HG02610 (cell line): ENCODE measurements around the gene SLC37A3.
"Not testable (repeated sequence)": the region's sequence is repeated elsewhere in the genome, so short reads cannot be mapped to it uniquely, and the experiment has no call there.

ENCODE experiments used
- ATAC-seq: cut with Tn5 transposase; IDR thresholded peaks from one replicate; pipeline ENCODE4 v1.9.1; 2021; ENCODE audit warnings: mild to moderate bottlenecking, moderate library complexity; ENCODE audit not compliant: unreplicated experiment

SLC37A3 gene

GRCh38 chr7:140349144-140349771 lies 49.1 kb downstream of the SLC37A3 start:
- no peak for ATAC-seq

- no peak for ATAC-seq
These were observed 50.0 kb downstream of the SLC37A3 start for GRCh38 chr7:140348161-140348849.

GRCh38 chr7:140347218-140347617 lies 51.1 kb downstream of the SLC37A3 start:
- ATAC-seq = no peak

- no peak for ATAC-seq
These were observed 52.9 kb downstream of the SLC37A3 start for GRCh38 chr7:140345426-140345825.

- ATAC-seq = no peak
These were observed 55.4 kb downstream of the SLC37A3 start for GRCh38 chr7:140342727-140343514.

GRCh38 chr7:140338959-140339358 lies 59.4 kb downstream of the SLC37A3 start:
- ATAC-seq = not testable (repeated sequence)

GRCh38 chr7:140334341-140335057 lies 63.8 kb downstream of the SLC37A3 start:
- no peak for ATAC-seq

GRCh38 chr7:140333686-140334085 lies 64.6 kb downstream of the SLC37A3 start:
- no peak for ATAC-seq

- ATAC-seq = no peak
These were observed 65.1 kb downstream of the SLC37A3 start for GRCh38 chr7:140333223-140333622.

- ATAC-seq = no peak
These were observed 67.7 kb downstream of the SLC37A3 start for GRCh38 chr7:140330595-140330994.

GRCh38 chr7:140330128-140330527 lies 68.2 kb downstream of the SLC37A3 start:
- ATAC-seq = no peak

- ATAC-seq = no peak
These were observed 71.1 kb downstream of the SLC37A3 start for GRCh38 chr7:140327261-140327661.

GRCh38 chr7:140326116-140326928 lies 72.0 kb downstream of the SLC37A3 start:
- ATAC-seq = no peak

- no peak for ATAC-seq
These were observed 72.7 kb downstream of the SLC37A3 start for GRCh38 chr7:140325600-140325999.

- ATAC-seq = no peak
These were observed 73.6 kb downstream of the SLC37A3 start for GRCh38 chr7:140324714-140325113.

- no peak for ATAC-seq
These were observed 75.6 kb downstream of the SLC37A3 start for GRCh38 chr7:140322759-140323158.

- ATAC-seq = not testable (repeated sequence)
These were observed 78.3 kb downstream of the SLC37A3 start for GRCh38 chr7:140320078-140320477.

GRCh38 chr7:140317999-140318398 lies 80.3 kb downstream of the SLC37A3 start:
- ATAC-seq = no peak

GRCh38 chr7:140317597-140317996 lies 80.7 kb downstream of the SLC37A3 start:
- ATAC-seq = no peak

GRCh38 chr7:140316165-140316661 lies 82.1 kb downstream of the SLC37A3 start:
- ATAC-seq = no peak
